ENCODE data around the gene NEDD9.

Gene NEDD9

GRCh38 chr6:11207199-11207968 lies 25.1 kb downstream of the NEDD9 start:
- Histone ChIP-seq H3K4me3 (replicated peaks; ENCODE audit: insufficient read depth, low read length) (no peak overlapping the region), H3K27me3 (ENCODE audit: insufficient read depth, poor library complexity, severe bottlenecking) (no peaks in the 10 kb centered on the region), H3K27ac (replicated peaks) (peak overlapping the region; percentile 64)
- peak; percentile 85 to 97 for DNase-seq (ENCODE audit: low read depth in 1 of 2, low spot score in 1 of 2)
- no peak for TF ChIP-seq GABPA (IDR thresholded peaks at IDR 0.05; ENCODE audit: low read depth)
- peak; percentile 71; the same call in 1 of the 2 replicates for TF ChIP-seq SPI1 (IDR thresholded peaks at IDR 0.05; ENCODE audit: borderline replicate concordance, low read depth)
- TF ChIP-seq, protein P1, sequence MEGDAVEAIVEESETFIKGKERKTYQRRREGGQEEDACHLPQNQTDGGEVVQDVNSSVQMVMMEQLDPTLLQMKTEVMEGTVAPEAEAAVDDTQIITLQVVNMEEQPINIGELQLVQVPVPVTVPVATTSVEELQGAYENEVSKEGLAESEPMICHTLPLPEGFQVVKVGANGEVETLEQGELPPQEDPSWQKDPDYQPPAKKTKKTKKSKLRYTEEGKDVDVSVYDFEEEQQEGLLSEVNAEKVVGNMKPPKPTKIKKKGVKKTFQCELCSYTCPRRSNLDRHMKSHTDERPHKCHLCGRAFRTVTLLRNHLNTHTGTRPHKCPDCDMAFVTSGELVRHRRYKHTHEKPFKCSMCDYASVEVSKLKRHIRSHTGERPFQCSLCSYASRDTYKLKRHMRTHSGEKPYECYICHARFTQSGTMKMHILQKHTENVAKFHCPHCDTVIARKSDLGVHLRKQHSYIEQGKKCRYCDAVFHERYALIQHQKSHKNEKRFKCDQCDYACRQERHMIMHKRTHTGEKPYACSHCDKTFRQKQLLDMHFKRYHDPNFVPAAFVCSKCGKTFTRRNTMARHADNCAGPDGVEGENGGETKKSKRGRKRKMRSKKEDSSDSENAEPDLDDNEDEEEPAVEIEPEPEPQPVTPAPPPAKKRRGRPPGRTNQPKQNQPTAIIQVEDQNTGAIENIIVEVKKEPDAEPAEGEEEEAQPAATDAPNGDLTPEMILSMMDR (IDR thresholded peaks at IDR 0.05; ENCODE audit: insufficient read depth, low read length), result no peak
- TF ChIP-seq, protein P2, sequence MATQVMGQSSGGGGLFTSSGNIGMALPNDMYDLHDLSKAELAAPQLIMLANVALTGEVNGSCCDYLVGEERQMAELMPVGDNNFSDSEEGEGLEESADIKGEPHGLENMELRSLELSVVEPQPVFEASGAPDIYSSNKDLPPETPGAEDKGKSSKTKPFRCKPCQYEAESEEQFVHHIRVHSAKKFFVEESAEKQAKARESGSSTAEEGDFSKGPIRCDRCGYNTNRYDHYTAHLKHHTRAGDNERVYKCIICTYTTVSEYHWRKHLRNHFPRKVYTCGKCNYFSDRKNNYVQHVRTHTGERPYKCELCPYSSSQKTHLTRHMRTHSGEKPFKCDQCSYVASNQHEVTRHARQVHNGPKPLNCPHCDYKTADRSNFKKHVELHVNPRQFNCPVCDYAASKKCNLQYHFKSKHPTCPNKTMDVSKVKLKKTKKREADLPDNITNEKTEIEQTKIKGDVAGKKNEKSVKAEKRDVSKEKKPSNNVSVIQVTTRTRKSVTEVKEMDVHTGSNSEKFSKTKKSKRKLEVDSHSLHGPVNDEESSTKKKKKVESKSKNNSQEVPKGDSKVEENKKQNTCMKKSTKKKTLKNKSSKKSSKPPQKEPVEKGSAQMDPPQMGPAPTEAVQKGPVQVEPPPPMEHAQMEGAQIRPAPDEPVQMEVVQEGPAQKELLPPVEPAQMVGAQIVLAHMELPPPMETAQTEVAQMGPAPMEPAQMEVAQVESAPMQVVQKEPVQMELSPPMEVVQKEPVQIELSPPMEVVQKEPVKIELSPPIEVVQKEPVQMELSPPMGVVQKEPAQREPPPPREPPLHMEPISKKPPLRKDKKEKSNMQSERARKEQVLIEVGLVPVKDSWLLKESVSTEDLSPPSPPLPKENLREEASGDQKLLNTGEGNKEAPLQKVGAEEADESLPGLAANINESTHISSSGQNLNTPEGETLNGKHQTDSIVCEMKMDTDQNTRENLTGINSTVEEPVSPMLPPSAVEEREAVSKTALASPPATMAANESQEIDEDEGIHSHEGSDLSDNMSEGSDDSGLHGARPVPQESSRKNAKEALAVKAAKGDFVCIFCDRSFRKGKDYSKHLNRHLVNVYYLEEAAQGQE (IDR thresholded peaks at IDR 0.05; ENCODE audit: insufficient replicate concordance, low read depth), result no peak

DNA sequence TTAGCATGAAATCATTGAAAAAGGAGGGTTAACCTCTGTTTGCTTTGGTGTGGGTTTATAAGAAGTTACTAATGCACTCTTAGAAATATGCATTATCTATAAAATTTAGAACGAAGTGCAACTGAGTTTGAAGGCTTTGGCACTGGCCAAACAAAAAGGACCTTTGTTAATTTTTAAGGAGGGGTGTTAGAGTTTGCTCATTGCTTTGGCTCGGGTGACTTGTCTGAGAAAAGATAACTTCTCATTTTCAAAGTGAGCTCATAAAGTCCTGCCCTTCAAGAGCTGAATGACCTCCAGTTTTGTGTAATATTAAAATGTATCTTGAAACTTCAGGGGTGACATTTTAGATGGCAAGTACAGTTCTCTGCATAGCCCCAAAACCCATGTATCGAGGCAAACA lies 25.9 kb downstream of the NEDD9 start:
- Histone ChIP-seq H3K27me3 (ENCODE audit: insufficient read depth, poor library complexity, severe bottlenecking) (no peaks in the 10 kb centered on the region), H3K4me3 (replicated peaks; ENCODE audit: insufficient read depth, low read length) (no peak overlapping the region), H3K27ac (replicated peaks) (peak overlapping the region; percentile 64)
- no peak for TF ChIP-seq GABPA (IDR thresholded peaks at IDR 0.05; ENCODE audit: low read depth)
- TF ChIP-seq, protein P1 (IDR thresholded peaks at IDR 0.05; ENCODE audit: insufficient read depth, low read length), result no peak
- TF ChIP-seq SPI1 (IDR thresholded peaks at IDR 0.05; ENCODE audit: borderline replicate concordance, low read depth), result no peak
- TF ChIP-seq POLR2AphosphoS5 (IDR thresholded peaks at IDR 0.05; ENCODE audit: low read depth), result no peak
- TF ChIP-seq, protein P2 (IDR thresholded peaks at IDR 0.05; ENCODE audit: insufficient replicate concordance, low read depth), result no peak
- DNase-seq (ENCODE audit: low read depth in 1 of 2, low spot score in 1 of 2), result no peak

- Histone ChIP-seq H3K27me3 (ENCODE audit: insufficient read depth, poor library complexity, severe bottlenecking) (no peaks in the 10 kb centered on the region), H3K27ac (replicated peaks) (no peak overlapping the region), H3K4me3 (replicated peaks; ENCODE audit: insufficient read depth, low read length) (no peak overlapping the region)
- no peak for DNase-seq (ENCODE audit: low read depth in 1 of 2, low spot score in 1 of 2)
- TF ChIP-seq, protein P1 (IDR thresholded peaks at IDR 0.05; ENCODE audit: insufficient read depth, low read length), result no peak
- TF ChIP-seq POLR2AphosphoS5 (IDR thresholded peaks at IDR 0.05; ENCODE audit: low read depth), result no peak
- TF ChIP-seq GABPA (IDR thresholded peaks at IDR 0.05; ENCODE audit: low read depth), result no peak
- TF ChIP-seq SPI1 (IDR thresholded peaks at IDR 0.05; ENCODE audit: borderline replicate concordance, low read depth), result no peak
These were observed 27.6 kb downstream of the NEDD9 start for GRCh38 chr6:11204794-11205366.

Measured in HL-60 (cell line).